ENCODE measurements around the gene PRICKLE4. TPM values are rescaled to one million over a fixed set of nuclear protein-coding genes. Genes with fewer than 3 reads are reported as not detected.

The PRICKLE4 gene
- total and polyA plus RNA-seq, 2 of the 13 experiments (the other 11 are each of a cell fraction or from before 2014, with no cell fraction given): 0.92 to 1.2 TPM

DNA sequence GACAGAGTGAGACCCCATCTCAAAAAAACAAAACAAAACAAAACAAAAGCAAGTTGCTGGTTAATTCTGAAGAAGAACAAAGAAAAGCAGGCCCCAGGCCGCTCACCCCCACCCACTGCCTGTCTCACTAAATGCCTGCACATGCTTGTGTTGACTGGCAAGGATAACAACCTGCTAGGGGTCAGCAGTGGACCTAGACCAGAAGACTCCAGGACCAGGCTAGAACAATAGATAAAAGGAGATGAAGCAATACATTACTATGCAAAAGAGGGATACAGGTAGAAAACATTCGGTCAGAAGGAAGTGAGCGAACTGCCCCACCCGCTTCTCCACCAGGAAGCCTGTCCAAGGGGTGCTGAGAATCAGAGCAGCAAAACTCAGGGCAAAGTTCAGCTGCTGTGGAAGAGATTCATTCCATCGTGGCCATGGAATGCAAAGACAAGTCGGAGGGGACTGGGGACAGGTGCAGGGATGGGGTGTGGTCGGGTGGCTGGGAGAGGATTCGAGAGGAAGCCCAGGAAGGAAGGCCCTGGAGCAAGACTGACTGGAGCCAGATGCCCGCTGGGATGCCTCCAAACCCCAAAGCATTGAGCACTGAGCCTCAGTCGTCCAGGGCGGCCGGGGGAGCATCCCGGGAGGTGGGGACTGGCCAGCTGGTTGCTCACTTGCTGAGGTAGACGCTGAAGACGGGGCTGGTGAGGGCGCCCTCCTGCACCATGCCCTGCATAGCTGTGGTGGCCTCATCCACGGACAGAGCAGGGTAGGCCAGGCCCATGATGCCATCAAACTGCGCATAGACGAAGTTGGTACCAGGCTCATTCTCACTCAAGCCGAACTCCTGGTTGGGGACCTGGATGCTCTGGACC lies 38.7 kb upstream of the PRICKLE4 start (continued):
- TF ChIP-seq AGO1 (IDR thresholded peaks at IDR 0.05; ENCODE audit: low read depth, low read length, poor library complexity, severe bottlenecking) (no peak), ZFP36L2 (CRISPR knock-in tag; IDR thresholded peaks at IDR 0.05) (no peak), ZNF850 (CRISPR knock-in tag; conservative IDR thresholded peaks at IDR 0.05) (no peak), SRSF1 (optimal IDR thresholded peaks at IDR 0.05; ENCODE audit: low read depth, low read length) (no peak), ZNF782 (CRISPR knock-in tag; IDR thresholded peaks at IDR 0.05; ENCODE audit: borderline replicate concordance) (no peak), ZNF256 (CRISPR knock-in tag; conservative IDR thresholded peaks at IDR 0.05) (no peak), PPARG (CRISPR knock-in tag; conservative IDR thresholded peaks at IDR 0.05) (peak; percentile 71), NONO (IDR thresholded peaks at IDR 0.05) (no peak), NONO (CRISPR knock-in tag; conservative IDR thresholded peaks at IDR 0.05) (peak; percentile 61; the same call in 1 of the 2 replicates), FOSL2 (CRISPR knock-in tag; IDR thresholded peaks at IDR 0.05) (peak; percentile 45), CENPX (CRISPR knock-in tag; IDR thresholded peaks at IDR 0.05) (no peak), SYNCRIP (IDR thresholded peaks at IDR 0.05; ENCODE audit: insufficient read depth, low read depth, low read length) (no peak), YEATS4 (CRISPR knock-in tag; IDR thresholded peaks at IDR 0.05; ENCODE audit: borderline replicate concordance) (no peak), KDM6A (CRISPR knock-in tag; IDR thresholded peaks at IDR 0.05; ENCODE audit: low read depth) (peak; percentile 50), ZNF83 (CRISPR knock-in tag; IDR thresholded peaks at IDR 0.05; ENCODE audit: borderline replicate concordance) (no peak), NR2C2 (CRISPR knock-in tag; IDR thresholded peaks at IDR 0.05; ENCODE audit: borderline replicate concordance) (no peak), CAMTA2 (CRISPR knock-in tag; IDR thresholded peaks at IDR 0.05; ENCODE audit: borderline replicate concordance) (no peak), NR2F1 (CRISPR knock-in tag; IDR thresholded peaks at IDR 0.05) (no peak), MAF1 (CRISPR knock-in tag; IDR thresholded peaks at IDR 0.05; ENCODE audit: borderline replicate concordance) (no peak), CBFB (CRISPR knock-in tag; IDR thresholded peaks at IDR 0.05) (no peak), TOPORS (CRISPR knock-in tag; IDR thresholded peaks at IDR 0.05) (no peak; the same call in 1 of the 2 replicates), U2AF1 (optimal IDR thresholded peaks at IDR 0.05; ENCODE audit: low read depth, low read length) (peak; percentile 65), FOXJ3 (CRISPR knock-in tag; IDR thresholded peaks at IDR 0.05; ENCODE audit: borderline replicate concordance) (no peak)
- TF ChIP-seq, protein P1, sequence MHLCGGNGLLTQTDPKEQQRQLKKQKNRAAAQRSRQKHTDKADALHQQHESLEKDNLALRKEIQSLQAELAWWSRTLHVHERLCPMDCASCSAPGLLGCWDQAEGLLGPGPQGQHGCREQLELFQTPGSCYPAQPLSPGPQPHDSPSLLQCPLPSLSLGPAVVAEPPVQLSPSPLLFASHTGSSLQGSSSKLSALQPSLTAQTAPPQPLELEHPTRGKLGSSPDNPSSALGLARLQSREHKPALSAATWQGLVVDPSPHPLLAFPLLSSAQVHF (CRISPR knock-in tag; IDR thresholded peaks at IDR 0.05): no peak
- TF ChIP-seq, protein P2, sequence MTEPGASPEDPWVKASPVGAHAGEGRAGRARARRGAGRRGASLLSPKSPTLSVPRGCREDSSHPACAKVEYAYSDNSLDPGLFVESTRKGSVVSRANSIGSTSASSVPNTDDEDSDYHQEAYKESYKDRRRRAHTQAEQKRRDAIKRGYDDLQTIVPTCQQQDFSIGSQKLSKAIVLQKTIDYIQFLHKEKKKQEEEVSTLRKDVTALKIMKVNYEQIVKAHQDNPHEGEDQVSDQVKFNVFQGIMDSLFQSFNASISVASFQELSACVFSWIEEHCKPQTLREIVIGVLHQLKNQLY (CRISPR knock-in tag; IDR thresholded peaks at IDR 0.05): no peak
- TF ChIP-seq, protein P3, sequence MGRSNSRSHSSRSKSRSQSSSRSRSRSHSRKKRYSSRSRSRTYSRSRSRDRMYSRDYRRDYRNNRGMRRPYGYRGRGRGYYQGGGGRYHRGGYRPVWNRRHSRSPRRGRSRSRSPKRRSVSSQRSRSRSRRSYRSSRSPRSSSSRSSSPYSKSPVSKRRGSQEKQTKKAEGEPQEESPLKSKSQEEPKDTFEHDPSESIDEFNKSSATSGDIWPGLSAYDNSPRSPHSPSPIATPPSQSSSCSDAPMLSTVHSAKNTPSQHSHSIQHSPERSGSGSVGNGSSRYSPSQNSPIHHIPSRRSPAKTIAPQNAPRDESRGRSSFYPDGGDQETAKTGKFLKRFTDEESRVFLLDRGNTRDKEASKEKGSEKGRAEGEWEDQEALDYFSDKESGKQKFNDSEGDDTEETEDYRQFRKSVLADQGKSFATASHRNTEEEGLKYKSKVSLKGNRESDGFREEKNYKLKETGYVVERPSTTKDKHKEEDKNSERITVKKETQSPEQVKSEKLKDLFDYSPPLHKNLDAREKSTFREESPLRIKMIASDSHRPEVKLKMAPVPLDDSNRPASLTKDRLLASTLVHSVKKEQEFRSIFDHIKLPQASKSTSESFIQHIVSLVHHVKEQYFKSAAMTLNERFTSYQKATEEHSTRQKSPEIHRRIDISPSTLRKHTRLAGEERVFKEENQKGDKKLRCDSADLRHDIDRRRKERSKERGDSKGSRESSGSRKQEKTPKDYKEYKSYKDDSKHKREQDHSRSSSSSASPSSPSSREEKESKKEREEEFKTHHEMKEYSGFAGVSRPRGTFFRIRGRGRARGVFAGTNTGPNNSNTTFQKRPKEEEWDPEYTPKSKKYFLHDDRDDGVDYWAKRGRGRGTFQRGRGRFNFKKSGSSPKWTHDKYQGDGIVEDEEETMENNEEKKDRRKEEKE (IDR thresholded peaks at IDR 0.05): no peak

Data from HepG2 (cell line).